Stimulated activated naive CD4-positive, alpha-beta T cell treated with Interleukin-2 at 50 U/mL for 16 hours (primary cell): ENCODE results near the gene PTDSS2.
"Not testable (repeated sequence)": the region's sequence is repeated elsewhere in the genome, so short reads cannot be mapped to it uniquely, and the experiment has no call there.

Source experiments
- DNase-seq: peaks from one replicate; lab custom pipeline; 2025; lab: John Stamatoyannopoulos, UW

The PTDSS2 gene

DNA sequence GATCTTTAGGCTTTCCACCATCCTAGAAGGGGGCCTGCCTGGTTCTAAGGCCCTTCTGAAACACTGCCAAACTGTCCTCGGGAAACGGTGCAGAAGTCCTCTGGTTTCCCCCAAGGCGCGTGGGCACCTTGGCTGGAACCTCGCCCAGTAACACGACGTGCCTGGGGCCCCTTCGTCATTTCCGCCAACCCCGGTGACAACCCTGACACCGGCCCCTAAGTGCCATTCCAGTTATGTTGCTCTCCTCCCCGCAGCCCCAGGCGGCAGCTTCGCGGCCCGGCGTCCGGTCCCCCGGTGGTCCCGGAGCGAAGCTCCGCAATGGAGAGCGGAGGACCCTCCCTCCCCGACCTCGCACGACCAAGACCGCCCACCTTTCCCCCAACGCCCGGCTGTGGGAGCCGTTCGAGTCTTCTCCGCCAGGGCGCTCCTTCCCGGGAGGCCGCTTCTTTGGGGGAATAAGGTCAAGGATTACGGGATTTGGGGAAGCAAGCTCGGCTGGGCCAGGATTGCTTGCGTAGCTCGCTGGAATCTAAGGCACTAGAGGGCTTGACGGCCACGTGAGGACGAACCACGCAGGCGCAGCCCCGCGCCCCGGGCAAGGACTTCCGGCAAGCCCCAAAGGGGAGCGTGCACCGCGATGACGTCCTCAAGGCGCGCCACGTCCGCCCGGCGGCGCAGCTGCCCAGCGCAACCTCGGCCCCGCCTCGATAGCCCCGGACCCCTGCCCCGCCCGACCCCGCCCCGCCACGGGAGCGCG lies 56.3 kb downstream of the PTDSS2 start:
- peak; percentile 95 for DNase-seq

DNA sequence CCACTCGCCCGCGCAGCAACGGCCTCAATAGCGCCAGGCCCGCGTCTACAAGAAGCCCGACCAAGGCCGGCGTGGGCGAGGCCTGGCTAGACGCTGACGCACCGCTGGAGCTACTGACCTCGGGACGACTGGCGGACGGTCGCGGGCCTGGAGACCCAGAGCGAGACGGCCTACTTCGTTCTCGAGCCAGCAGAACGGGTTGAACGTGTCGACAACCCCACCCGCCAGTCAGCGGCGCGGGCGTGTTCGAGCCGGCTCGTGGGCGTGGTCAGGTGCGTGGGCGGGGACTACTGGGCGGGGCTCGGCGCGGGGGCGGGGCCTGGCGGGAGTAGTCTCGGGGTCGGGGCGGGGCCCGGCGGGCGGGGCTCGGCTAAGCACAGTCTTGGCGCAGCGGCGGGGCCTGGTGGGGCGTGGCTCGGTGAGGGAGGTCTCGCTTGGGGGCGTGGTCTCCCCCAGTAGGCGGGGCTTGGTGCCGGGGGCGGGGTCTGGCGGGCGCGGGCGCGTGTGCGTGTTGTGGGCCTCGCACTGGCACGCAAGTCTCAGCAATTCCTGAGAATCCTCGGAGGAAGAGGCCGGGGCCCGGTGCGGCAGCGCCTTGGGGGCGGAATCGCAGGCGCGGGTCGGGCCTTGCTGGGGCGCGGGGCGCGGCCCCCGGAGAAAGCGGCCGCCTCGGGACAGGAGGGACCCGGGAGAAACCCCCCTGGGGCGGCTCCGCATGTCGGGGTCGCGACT lies 57.1 kb downstream of the PTDSS2 start, which contains the start of gene RNH1:
RNH1 (minus strand) TSS at position 248 of the 732 bp plus-strand sequence. CDS start 5,080 bp downstream, outside the sequence.
- peak; percentile 97 for DNase-seq

DNA sequence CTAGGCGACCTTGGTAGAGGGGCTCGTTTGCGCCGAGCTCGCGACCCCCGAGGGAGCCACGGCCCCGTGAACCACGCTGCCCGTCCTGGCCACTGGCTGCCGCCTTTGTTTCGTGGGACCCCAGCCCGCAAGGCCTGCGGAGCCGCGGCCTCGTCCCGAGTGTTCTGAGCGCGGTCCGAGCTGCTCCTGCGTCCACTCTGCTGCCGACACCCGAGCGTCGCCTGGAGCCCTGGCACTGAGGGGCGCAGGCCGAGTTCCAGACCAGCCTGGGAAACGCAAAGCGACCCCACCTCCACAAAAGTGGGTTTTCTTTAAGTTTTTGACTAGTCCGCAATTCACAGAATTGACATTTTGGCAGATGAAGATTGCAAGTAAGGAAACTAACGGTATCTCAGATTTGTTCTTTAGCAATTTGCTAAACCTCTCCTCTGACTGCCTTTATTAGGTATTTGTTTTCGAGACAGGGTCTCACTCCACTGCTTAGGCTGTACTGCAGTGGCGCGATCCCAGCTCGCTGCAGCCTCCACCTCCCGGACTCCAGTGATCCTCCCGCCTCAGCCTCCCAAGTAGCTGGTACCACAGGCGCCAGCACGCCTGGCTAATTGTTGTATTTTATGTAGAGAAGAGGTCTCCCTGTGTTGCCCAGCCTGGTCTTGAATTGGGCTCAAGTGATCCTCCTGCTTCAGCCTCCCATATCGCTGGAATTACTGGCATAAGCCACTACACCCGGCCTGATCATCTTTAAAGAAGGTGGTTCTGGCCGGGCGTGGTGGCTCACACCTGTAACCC lies 57.8 kb downstream of the PTDSS2 start:
- no peak for DNase-seq

DNA sequence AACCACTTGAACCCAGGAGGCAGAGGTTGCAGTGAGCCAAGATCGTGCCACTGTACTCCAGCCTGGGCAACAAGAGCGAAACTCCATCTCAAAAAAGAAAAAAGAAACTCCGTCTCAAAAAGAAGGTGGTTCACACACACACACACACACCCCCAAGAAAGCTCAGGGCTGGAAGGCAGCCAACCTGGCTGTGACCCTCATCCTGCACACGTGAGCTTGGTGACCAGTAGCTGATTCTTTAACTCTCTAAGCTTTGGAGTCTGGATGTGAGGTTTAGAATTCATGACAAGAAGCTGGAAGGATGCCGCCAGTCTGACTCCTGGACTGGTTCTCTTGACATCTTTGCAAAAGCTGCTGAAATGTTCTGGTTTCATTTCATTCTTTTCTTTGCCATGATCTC lies 58.9 kb downstream of the PTDSS2 start:
- no peak for DNase-seq

DNA sequence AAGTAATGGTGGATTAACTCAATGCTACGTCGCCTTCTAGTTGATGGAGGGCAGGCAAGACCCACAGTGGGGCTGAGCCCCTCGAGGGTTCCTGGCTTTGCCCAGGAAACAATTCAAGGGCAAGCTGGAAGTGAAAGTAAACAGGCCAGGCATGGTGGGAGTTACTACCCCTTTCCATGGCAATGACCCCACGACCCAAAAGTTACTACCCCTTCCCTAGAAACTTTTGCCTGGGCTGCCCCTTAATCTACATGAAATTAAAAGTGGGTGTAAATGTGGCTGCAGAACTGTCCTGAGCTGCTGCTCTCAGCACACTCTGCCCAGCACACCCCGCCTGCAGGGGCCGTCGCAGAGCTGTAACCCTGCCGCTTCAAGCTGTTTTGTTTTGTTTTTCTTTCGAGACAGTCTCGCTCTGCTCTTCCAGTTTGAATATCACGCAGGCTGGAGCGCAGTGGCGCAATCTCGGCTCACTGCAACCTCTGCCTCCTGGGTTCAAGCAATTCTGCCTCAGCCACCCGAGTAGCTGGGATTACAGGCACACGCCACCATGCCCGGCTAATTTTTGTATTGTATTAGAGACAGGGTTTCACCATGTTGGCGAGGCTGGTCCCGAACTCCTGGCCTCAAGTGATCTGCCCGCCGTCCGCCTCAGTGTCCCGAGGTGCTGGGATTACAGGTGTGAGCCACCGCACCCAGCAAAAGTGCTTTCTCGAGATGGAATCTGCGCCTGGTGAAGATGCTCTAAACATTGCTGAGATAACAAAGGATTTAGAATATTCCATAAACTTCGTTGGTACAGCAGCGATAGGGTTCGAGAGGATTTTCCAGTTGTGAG lies 62.9 kb downstream of the PTDSS2 start:
- no peak for DNase-seq

DNA sequence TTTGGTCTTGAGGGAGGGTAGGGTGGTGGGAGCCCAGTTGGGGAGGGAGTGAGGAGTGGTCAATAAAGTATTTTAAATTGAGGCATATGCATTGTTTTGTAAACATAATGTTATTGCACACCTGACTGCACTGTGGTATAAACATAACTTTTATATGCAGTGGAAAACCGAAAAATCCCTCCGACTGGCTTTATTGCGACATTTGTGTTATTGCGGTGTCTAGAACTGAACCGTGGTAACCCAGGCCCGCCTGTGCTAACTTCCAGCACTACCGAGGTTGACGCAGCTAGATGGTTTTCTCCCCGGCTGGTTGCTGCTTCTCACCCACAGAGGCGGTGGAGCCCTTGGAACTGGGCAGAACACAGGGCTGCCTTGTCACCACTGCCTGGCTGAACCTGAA lies 64.5 kb downstream of the PTDSS2 start:
- DNase-seq, result no peak

DNA sequence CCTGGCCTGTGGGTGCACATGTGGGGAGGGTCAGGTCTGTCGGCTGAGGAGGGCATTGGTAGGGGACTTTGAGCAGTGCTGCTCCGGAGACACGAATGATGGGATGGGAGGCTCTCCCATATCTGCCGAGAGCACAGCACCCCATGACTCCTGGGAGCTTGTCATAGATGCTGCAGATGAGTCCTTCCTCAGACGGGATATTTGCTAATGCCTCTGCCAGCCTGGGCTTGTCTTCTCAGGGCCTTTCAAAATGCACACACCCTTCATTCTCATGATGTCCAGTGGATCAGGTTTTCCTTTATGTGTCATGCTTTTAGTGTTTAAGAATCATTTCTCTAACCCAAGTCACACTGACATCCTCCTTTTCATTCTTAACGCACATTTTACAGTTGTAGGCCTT lies 65.1 kb downstream of the PTDSS2 start:
- no peak for DNase-seq

DNA sequence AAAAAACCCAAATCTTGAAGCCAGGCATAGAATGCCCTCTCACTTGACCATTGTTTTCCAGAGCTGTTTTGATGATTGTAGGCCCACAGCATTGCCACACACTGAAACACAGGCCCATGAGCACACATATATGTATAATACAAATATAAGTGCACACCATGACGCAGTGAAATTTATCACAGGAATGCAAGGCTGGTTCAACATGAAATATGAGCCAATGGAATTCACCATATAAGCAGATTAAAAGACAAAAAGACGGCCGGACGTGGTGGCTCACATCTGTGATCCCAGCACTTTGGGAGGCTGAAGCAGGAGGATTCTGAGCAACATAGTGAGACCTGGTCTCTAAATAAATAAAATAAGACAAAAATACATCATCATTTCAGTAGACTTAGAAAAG lies 66.3 kb downstream of the PTDSS2 start:
- DNase-seq, result no peak

DNA sequence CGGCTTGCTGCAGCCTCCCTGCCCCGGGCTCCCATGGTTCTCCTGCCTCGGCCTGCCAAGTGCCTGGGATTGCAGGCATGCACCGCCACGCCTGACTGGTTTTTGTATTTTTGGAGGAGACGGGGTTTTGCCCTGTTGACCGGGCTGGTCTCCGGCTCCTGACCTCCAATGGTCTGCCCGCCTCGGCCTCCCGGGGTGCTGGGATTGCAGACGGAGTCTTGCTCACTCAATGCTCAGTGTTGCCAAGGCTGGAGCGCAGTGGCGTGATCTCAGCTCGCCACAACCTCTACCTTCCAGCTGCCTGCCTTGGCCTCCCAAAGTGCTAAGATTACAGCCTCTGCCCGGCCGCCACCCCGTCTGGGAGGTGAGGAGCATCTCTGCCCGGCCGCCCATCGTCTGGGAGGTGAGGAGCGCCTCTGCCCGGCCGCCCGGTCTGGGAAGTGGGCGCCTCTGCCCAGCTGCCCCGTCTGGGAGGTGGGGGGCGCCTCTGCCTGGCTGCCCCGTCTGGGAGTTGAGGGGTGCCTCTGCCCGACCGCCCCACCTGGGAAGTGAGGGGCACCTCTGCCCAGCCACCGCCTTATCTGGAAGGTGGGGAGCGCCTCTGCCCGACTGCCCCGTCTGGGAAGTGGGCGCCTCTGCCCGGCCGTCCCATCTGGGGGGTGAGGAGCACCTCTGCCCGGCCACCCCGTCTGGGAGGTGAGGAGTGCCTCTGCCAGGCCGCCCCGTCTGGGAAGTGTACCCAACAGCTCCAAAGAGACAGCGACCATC lies 67.0 kb downstream of the PTDSS2 start:
- not testable (repeated sequence) for DNase-seq

DNA sequence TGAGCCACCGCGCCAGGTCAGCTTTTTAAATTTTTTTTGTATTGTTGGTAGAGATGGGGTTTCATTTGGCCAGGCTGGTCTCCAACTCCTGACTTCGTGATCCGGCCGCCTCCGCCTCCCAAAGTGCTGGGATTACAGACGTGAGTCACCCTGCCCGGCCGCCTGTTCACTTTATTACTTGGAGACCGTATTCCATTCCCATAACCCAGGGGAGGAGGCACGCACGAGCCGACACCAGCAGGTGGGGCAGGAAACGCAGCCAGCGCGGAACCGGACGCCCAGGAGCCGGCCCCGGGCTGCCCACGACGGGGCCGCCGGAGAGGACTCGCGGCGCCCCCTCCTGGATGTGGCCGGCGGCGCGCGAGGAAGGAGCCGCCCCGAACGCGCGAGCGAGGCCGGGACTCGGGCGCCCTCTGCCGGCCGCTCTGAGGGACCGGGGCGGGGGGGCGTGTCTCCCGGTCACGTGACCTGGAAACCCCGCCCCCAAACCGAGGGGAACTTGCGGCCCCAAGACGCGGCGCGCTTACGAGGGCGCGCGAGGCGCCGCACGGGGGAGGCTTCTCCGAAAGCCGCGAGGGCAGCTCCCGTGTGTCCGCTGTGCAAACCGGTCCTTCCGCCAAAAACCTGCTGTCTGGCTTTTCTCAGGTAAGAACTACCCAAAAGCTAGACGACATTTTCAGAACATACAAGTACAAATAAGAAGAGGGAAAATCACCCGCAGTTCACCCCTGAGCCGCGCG lies 68.6 kb downstream of the PTDSS2 start:
- no peak for DNase-seq

DNA sequence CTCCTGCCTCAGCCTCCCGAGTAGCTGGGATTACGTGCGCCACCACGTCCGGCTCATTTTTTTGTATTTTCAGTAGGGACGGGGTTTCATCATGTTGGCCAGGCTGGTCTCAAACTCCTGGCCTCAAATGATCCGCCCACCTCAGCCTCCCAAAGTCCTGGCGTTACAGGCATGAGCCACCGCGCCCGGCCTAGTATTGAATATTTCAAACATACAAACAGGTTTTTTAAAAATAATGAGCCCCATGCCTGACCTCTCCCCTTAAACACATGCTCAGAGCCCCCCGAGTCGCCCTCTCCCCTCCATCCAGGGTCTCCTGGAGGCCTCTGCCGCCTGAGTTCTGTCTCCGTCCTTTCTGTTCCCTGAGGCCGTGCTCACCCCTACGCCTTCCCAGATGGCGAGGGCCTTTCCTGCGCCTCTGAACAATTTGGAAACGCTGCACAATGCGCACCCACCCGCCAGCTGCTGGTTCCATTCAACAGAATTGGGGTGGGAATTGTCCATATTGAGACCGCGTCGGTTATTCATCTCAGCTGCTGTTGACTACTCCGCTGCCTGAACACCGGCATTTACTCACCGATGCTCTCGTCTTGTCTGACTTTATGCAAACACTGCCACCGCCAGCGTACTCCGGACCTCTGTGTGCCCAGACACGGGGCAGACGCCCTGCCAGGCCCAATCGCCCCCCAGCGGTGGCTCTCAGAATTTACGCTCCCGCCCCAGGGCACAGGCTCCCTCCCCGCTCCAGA lies 70.5 kb downstream of the PTDSS2 start:
- DNase-seq, result no peak

DNA sequence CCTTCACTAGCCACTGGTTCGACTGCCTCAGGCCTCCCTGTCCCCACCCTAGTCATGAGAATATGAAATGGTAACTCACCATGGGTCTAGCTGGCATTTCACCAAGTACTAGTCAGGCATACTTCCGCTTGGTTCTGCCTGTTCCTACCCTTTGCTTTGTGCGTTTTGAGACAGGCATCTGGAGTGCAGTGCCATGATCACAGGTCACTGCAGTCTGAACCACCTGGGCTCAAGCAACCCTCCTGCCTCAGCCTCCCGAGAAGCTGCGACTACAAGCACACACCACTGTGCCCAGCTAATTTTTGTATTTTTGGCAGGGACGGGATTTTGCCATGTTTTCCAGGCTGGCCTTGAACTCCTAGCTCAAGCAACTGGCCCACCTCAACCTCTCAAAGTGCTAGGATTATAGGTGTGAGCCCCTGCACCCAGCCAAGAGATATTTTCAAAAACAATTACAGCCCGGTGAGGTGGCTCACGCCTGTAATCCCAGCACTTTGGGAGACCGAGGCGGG lies 71.2 kb downstream of the PTDSS2 start:
- no peak for DNase-seq

DNA sequence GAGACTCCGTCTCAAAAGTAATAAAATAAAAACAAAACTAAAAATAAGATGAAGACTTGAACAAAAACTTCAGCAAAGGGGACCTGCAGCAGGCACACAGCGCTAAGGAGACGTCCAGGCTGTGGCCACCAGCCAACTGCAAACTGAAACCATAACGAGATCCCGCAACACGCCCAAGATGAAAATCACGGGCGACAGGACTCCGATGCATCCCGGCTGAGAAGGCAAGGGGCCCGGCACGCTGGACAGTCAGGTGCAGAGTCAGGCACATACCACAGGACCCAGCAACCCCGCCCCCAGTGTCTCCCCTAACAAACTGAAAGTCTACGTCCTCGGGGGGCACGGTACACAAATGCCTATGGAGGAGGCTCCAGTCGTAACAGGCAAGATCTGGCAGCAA lies 76.1 kb downstream of the PTDSS2 start:
- DNase-seq, result no peak

DNA sequence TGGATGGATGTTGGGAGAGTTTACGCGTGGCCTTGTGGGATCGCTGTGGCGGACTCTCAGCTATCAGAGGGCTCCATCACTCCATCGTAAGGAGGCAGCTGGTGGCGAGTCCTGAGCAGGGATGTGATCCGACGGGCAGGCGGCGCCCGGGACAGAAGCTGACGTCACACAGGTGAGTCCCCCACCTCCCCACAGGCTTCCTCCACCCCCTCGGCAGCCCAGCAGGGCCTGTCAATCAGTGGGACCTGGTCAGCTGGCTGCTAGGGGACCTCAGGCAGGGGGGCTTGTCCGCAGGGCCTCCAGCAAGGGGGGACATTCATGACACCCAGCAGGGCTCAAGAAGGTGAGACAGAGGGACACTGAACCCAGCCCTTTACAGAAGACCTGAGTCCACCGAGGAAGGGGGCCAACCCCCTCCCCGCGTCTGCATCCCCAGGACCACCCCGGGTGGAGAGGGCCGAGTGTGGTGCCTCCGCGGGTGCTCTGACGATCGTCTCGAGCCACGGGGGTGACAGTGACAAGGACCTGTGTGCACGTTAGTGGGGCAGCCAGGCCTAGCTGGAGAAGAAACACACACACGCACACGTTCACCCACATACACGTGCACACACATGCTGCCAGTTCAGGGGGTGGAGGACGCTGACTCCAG lies 78.2 kb downstream of the PTDSS2 start:
- DNase-seq, result no peak

DNA sequence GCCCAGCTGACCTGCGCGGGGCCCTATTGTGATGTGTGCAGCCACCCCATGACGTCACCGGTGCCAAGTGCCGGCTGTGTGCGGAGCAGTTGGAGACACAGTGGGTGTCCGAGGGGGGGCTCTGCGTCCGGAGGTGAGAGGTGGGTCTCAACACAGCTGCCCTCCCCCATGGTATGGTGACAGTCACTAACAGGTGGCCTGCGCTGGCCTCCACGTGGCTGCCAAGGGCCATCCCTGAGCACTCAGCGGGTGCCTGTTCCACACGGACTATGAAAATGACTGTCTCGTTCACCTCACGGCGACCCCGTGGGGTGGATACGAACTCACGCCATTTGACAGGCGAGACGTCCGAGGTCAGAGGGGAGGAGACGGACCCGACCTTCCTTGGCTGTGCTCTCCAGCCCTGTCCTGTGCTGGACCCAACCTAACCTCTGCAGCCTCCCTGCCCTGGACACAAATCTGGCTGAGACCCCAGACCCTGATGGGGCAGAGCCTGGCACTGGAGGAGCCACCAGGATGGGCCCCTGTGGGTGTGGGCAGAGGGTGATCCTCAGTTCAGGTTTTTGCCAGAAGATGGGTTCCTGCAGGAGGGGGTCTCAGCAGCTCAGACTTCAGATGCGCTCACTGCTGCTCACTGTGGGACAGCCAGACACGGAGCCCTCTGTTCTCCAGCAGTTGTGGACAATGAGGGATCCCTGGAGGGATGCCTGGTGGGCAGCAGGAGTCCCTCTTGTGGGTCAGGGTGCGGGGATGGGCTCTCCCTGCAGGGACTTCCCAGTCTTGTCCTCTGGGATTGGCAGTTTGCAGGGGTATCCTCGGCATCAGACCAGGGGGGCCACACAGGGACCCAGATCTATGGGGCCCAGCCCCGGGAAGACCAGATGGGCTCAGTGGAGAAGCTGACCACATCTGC lies 79.0 kb downstream of the PTDSS2 start:
- no peak for DNase-seq

DNA sequence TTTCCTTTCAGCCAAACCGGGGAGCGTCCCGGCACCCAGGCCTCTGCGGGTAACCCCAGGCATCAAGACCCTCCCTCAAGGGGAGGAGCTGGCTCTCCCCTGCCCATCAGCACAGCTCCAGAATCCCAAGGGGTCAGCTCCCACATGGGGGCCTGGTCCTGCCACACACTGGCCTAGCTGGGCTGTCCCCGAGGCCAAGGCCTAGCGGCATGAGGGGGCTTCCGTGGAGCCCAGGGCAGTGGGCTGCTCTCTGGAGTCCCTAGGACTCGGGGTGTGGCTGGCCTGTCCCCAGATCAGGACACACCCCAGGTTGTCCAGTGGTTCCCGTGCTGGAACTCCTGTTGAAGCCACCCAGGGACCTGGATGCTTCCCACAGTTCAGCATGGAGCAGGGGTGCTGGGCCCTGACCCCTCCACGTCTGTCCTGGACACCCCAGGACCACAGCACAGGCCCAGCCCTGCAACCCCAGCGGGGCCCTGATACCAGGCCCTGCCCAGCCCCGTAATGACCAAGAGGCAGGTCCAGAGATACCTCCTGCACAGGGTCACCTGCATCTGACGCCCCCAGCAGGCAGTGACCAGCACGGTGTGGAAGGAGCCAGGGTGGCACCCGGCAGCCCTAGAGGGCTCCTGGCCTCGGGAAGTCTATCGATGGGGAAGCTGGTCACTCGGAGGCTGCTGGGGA lies 79.8 kb downstream of the PTDSS2 start:
- DNase-seq, result no peak
